HepG2 (cell line): ENCODE data around the gene TVP23A. TPM values are rescaled to one million over a fixed set of nuclear protein-coding genes. Genes with fewer than 3 reads are reported as not detected.

Experiments used
- ATAC-seq: fragments of 200-7000 bp; cut with Tn5 transposase; 3 replicates; pipeline ENCODE4 v1.9.1; 2020; ENCODE audit warnings: mild to moderate bottlenecking, moderate library complexity
- BruUV-seq: library from RNA; stranded (reverse); fragments of 400-500 nt; replicated peaks from 2 replicates; lab custom pipeline; 2021; lab: Mats Ljungman, UMichigan
- CTCF ChIA-PET: fragments of 300-600 bp; formaldehyde crosslinking; extraction: SDS; loops from one replicate; lab custom pipeline; 2021; ENCODE audit warnings: low total read pairs, inconsistent platforms, low intra/inter-chr PET ratio; lab: Yijun Ruan, JAX
- POLR2A ChIA-PET: fragments of 350-600 bp; sonication (Branson Sonifier 250); formaldehyde crosslinking; loops from one replicate; lab custom pipeline; 2020; ENCODE audit warnings: antibody characterized with exemption, inconsistent platforms; lab: Yijun Ruan, JAX
- DNase-seq: peaks from one replicate; pipeline ENCODE4 v3.0.0-alpha.2; 2015; ENCODE audit warnings: low spot score
- FAIRE-seq: peaks from 3 replicates; lab custom pipeline; 2011; peaks lifted over from hg19 to GRCh38; lab: Jason Lieb, UNC
- H2AFZ ChIP-seq: one replicate; pipeline ENCODE4 v1.6.1; 2011; ENCODE audit warnings: low read length, inconsistent platforms
- H3K27ac ChIP-seq: fragments of 300-600 bp; 3 replicates; pipeline ENCODE4 v1.8.0; 2011; ENCODE audit warnings: mixed run types, mild to moderate bottlenecking, mixed read lengths, low read length, inconsistent platforms; ENCODE audit not compliant: insufficient read depth; ENCODE audit errors: extremely low read length
- H3K27me3 ChIP-seq, 2 experiments: fragments of 200-600 bp in 1 of 2; 2 replicates in 1 of 2; 3 replicates in 1 of 2; pipeline versions ENCODE4 v1.6.0 to v1.8.0; 2011; ENCODE audit warnings: low read length in 2 of 2, mild to moderate bottlenecking in 2 of 2, moderate library complexity in 2 of 2, inconsistent platforms in 1 of 2; ENCODE audit not compliant: insufficient read depth in 2 of 2, control insufficient read depth in 1 of 2
- H3K36me3 ChIP-seq, 2 experiments: fragments of 200-600 bp in 1 of 2; replicated peaks in 1 of 2; 2 replicates in 1 of 2; 3 replicates in 1 of 2; pipeline versions ENCODE4 v1.5.1 to v1.8.0; 2011; ENCODE audit warnings: low read length in 2 of 2, inconsistent platforms in 1 of 2; ENCODE audit not compliant: insufficient read depth in 2 of 2, control insufficient read depth in 1 of 2
- H3K4me1 ChIP-seq: 2 replicates; pipeline ENCODE4 v1.5.1; 2012; ENCODE audit warnings: low read length, inconsistent platforms; ENCODE audit not compliant: insufficient read depth
- H3K4me2 ChIP-seq: 2 replicates; pipeline ENCODE4 v1.6.0; 2011; ENCODE audit warnings: low read depth, low read length, inconsistent platforms
- H3K4me3 ChIP-seq, 3 experiments: fragments of 200-600 bp in 1 of 3; sonication (generic), shearing (Covaris generic) in 1 of 3; replicated peaks in 1 of 3; 2 replicates each; pipeline ENCODE4 v1.5.1; 2011 to 2016; ENCODE audit warnings: low read length in 3 of 3, inconsistent platforms in 2 of 3, low read depth in 2 of 3, mild to moderate bottlenecking in 2 of 3, control low read depth in 1 of 3, mixed read lengths in 1 of 3; ENCODE audit not compliant: insufficient read depth in 1 of 3
- H3K79me2 ChIP-seq: one replicate; pipeline ENCODE4 v1.6.1; 2011; ENCODE audit warnings: low read length, inconsistent platforms; ENCODE audit not compliant: insufficient read depth
- H3K9ac ChIP-seq: 2 replicates; pipeline ENCODE4 v1.6.0; 2011; ENCODE audit warnings: mild to moderate bottlenecking, low read depth, low read length, inconsistent platforms; ENCODE audit not compliant: insufficient read depth
- H3K9me3 ChIP-seq: 2 replicates; pipeline ENCODE4 v1.5.1; 2012; ENCODE audit warnings: mild to moderate bottlenecking, low read length
- H4K20me1 ChIP-seq: 2 replicates; pipeline ENCODE4 v1.6.0; 2011; ENCODE audit warnings: inconsistent platforms, mild to moderate bottlenecking, low read length, moderate library complexity; ENCODE audit not compliant: insufficient read depth
- ATF4 ChIP-seq, 2 experiments: fragments of 450-650 bp in 1 of 2; sonication (generic) in 1 of 2; formaldehyde crosslinking; IDR thresholded peaks; 2 replicates each; pipeline versions ENCODE4 v1.5.0 to v1.8.0; 2020 to 2022; ENCODE audit warnings: mild to moderate bottlenecking in 1 of 2, missing genetic modification reagents in 1 of 2
- CEBPB ChIP-seq: IDR thresholded peaks from 2 replicates; pipeline ENCODE4 v1.6.1; 2011; ENCODE audit warnings: low read depth, low read length, improper control_type of control experiment, borderline replicate concordance
- NCOA5 ChIP-seq: sonication (generic); formaldehyde crosslinking; IDR thresholded peaks from 2 replicates; pipeline ENCODE4 v1.4.0; 2020; ENCODE audit warnings: missing genetic modification reagents
- RORA ChIP-seq: sonication (generic); formaldehyde crosslinking; IDR thresholded peaks from 2 replicates; pipeline ENCODE4 v1.5.0; 2020; ENCODE audit warnings: mild to moderate bottlenecking, missing genetic modification reagents, moderate library complexity
- ZBTB37 ChIP-seq: sonication (generic); formaldehyde crosslinking; IDR thresholded peaks from 2 replicates; pipeline ENCODE4 v1.4.0; 2020; ENCODE audit warnings: mild to moderate bottlenecking, missing genetic modification reagents
- ZNF337 ChIP-seq: sonication (generic); formaldehyde crosslinking; IDR thresholded peaks from 2 replicates; pipeline ENCODE4 v1.5.1; 2020; ENCODE audit warnings: missing genetic modification reagents, low read depth, mild to moderate bottlenecking, borderline replicate concordance
- ZNF350 ChIP-seq: sonication (generic); formaldehyde crosslinking; IDR thresholded peaks from 2 replicates; pipeline ENCODE4 v1.4.0; 2020; ENCODE audit warnings: mild to moderate bottlenecking, low read depth, missing genetic modification reagents, borderline replicate concordance
- WGBS: methylation state at CpG from one replicate; pipeline ENCODE4 v1.1.6; 2017; ENCODE audit warnings: low lambda C conversion rate; 5-methylcytosine and 5-hydroxymethylcytosine counted together
- in situ Hi-C: cut with HindIII; loops from 2 replicates; pipeline ENCODE4 v1.10.0; 2017; ENCODE audit warnings: low pct_unique_long_range_greater_than_20kb; ENCODE audit not compliant: extremely low pct_ligation_motif_present
- intact Hi-C: fragments of 100-400 bp; cut with micrococcal nuclease; formaldehyde crosslinking; loops from one replicate; pipeline ENCODE4 v1.10.0; 2022; ENCODE audit not compliant: unreplicated experiment
- polyA plus RNA-seq, 8 experiments: library from polyadenylated mRNA; depleted of rRNA in 3 of 8; stranded (reverse) in 7 of 8; unstranded in 1 of 8; fragments of >200 nt; fragmentation: Illumina TruSeq in 4 of 8; extraction: Trizol in 4 of 8; gene quantifications; 2 replicates each; pipeline versions ENCODE4 v1.2.1 to v1.2.3, GENCODE V29; 2011 to 2016; ENCODE audit warnings: low read depth in 4 of 8, missing spikeins in 1 of 8, mixed read lengths in 1 of 8; ENCODE audit not compliant: insufficient read depth in 1 of 8
- total RNA-seq, 5 experiments: library from RNA; depleted of rRNA; stranded (reverse); fragments of >200 nt; fragmentation: Illumina TruSeq; extraction: Trizol; gene quantifications; 2 replicates each; pipeline ENCODE4 v1.2.3, GENCODE V29; 2016; ENCODE audit warnings: low read depth in 1 of 5
- TF ChIP-seq, protein P1 (sequence below): sonication (generic); formaldehyde crosslinking; IDR thresholded peaks from 2 replicates; pipeline ENCODE4 v1.8.0; 2022; ENCODE audit warnings: mild to moderate bottlenecking, missing genetic modification reagents
- TF ChIP-seq, protein P2 (sequence below): sonication (generic); formaldehyde crosslinking; IDR thresholded peaks from 2 replicates; pipeline ENCODE4 v1.5.0; 2020; ENCODE audit warnings: mild to moderate bottlenecking, missing genetic modification reagents
- TF ChIP-seq, protein P3 (sequence below): sonication (generic); formaldehyde crosslinking; IDR thresholded peaks from 2 replicates; pipeline ENCODE4 v1.9.0; 2021; ENCODE audit warnings: mild to moderate bottlenecking, missing genetic modification reagents

Gene TVP23A
- total and polyA plus RNA-seq, 2 of the 13 experiments (the other 11 are each of a cell fraction or from before 2014, with no cell fraction given) = not detected

DNA sequence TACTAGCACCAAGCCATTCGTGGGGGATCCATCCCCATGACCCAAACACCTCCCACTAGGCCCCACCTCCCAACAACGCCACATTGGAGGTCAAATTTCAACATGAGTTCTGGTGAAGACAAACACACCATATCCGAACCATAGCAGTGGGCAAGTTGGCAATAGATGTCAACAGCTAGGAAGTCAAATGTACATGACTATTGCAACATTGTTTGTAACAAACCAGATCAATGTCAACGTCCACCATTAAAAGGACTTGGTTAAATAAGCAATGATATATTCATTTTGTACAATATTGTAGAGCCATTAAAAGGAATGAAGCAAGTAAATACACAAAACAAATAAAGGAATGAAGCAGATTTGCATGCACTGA lies 31.9 kb upstream of the TVP23A start:
- DNase-seq = no peak
- no peaks in the 10 kb centered on the region for H3K79me2 ChIP-seq
- H4K20me1 ChIP-seq = no peaks in the 10 kb centered on the region
- peaks cover 0 to 12% of the 10 kb centered on the region in 2 experiments; a peak in 2 of 5 replicates for H3K27me3 ChIP-seq
- intact Hi-C loops = no loop called here
- 2% methylated on average over 4 of the region's 4 CpGs for whole genome bisulfite sequencing
- no TSS peak for BruUV-seq
- FAIRE-seq = peak; percentile 85
- 0 out of 3 replicates have a peak, but pooled peaks have one; percentile 28 for ATAC-seq
- H3K4me2 ChIP-seq = no peak overlapping the region
- no peaks in the 10 kb centered on the region for H3K36me3 ChIP-seq
- no peak overlapping the region for H3K4me3 ChIP-seq
- H3K9me3 ChIP-seq = no peaks in the 10 kb centered on the region
- POLR2A ChIA-PET = no interaction called here
- CTCF ChIA-PET = no interaction called here
- no peak overlapping the region for H2AFZ ChIP-seq
- H3K27ac ChIP-seq = no peak overlapping the region
- H3K9ac ChIP-seq = no peak overlapping the region
- in situ Hi-C loops = no loop called here
- peaks cover 6% of the 10 kb centered on the region; the same call in 1 of the 2 replicates for H3K4me1 ChIP-seq
- no peak for TF ChIP-seq ZNF337 (CRISPR knock-in tag)
- TF ChIP-seq CEBPB = peak; percentile 82
- TF ChIP-seq, protein P1, sequence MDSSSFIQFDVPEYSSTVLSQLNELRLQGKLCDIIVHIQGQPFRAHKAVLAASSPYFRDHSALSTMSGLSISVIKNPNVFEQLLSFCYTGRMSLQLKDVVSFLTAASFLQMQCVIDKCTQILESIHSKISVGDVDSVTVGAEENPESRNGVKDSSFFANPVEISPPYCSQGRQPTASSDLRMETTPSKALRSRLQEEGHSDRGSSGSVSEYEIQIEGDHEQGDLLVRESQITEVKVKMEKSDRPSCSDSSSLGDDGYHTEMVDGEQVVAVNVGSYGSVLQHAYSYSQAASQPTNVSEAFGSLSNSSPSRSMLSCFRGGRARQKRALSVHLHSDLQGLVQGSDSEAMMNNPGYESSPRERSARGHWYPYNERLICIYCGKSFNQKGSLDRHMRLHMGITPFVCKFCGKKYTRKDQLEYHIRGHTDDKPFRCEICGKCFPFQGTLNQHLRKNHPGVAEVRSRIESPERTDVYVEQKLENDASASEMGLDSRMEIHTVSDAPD (CRISPR knock-in tag) = peak; percentile 87
- peak in 1 of 2 experiments; percentile 43; a peak in 1 of 4 replicates for TF ChIP-seq ATF4 (CRISPR knock-in tag; IDR thresholded peaks at IDR 0.05)
- no peak for TF ChIP-seq ZNF350
- TF ChIP-seq, protein P2, sequence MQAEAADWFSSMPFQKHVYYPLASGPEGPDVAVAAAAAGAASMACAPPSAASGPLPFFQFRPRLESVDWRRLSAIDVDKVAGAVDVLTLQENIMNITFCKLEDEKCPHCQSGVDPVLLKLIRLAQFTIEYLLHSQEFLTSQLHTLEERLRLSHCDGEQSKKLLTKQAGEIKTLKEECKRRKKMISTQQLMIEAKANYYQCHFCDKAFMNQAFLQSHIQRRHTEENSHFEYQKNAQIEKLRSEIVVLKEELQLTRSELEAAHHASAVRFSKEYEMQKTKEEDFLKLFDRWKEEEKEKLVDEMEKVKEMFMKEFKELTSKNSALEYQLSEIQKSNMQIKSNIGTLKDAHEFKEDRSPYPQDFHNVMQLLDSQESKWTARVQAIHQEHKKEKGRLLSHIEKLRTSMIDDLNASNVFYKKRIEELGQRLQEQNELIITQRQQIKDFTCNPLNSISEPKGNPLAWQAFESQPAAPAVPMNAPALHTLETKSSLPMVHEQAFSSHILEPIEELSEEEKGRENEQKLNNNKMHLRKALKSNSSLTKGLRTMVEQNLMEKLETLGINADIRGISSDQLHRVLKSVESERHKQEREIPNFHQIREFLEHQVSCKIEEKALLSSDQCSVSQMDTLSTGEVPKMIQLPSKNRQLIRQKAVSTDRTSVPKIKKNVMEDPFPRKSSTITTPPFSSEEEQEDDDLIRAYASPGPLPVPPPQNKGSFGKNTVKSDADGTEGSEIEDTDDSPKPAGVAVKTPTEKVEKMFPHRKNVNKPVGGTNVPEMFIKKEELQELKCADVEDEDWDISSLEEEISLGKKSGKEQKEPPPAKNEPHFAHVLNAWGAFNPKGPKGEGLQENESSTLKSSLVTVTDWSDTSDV (CRISPR knock-in tag) = no peak
- TF ChIP-seq RORA (CRISPR knock-in tag) = no peak
- TF ChIP-seq NCOA5 (CRISPR knock-in tag) = no peak
- TF ChIP-seq, protein P3, sequence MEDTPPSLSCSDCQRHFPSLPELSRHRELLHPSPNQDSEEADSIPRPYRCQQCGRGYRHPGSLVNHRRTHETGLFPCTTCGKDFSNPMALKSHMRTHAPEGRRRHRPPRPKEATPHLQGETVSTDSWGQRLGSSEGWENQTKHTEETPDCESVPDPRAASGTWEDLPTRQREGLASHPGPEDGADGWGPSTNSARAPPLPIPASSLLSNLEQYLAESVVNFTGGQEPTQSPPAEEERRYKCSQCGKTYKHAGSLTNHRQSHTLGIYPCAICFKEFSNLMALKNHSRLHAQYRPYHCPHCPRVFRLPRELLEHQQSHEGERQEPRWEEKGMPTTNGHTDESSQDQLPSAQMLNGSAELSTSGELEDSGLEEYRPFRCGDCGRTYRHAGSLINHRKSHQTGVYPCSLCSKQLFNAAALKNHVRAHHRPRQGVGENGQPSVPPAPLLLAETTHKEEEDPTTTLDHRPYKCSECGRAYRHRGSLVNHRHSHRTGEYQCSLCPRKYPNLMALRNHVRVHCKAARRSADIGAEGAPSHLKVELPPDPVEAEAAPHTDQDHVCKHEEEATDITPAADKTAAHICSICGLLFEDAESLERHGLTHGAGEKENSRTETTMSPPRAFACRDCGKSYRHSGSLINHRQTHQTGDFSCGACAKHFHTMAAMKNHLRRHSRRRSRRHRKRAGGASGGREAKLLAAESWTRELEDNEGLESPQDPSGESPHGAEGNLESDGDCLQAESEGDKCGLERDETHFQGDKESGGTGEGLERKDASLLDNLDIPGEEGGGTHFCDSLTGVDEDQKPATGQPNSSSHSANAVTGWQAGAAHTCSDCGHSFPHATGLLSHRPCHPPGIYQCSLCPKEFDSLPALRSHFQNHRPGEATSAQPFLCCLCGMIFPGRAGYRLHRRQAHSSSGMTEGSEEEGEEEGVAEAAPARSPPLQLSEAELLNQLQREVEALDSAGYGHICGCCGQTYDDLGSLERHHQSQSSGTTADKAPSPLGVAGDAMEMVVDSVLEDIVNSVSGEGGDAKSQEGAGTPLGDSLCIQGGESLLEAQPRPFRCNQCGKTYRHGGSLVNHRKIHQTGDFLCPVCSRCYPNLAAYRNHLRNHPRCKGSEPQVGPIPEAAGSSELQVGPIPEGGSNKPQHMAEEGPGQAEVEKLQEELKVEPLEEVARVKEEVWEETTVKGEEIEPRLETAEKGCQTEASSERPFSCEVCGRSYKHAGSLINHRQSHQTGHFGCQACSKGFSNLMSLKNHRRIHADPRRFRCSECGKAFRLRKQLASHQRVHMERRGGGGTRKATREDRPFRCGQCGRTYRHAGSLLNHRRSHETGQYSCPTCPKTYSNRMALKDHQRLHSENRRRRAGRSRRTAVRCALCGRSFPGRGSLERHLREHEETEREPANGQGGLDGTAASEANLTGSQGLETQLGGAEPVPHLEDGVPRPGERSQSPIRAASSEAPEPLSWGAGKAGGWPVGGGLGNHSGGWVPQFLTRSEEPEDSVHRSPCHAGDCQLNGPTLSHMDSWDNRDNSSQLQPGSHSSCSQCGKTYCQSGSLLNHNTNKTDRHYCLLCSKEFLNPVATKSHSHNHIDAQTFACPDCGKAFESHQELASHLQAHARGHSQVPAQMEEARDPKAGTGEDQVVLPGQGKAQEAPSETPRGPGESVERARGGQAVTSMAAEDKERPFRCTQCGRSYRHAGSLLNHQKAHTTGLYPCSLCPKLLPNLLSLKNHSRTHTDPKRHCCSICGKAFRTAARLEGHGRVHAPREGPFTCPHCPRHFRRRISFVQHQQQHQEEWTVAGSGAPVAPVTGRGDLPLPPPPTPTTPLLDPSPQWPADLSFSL (CRISPR knock-in tag) = no peak
- peak; percentile 92; the same call in 1 of the 2 replicates for TF ChIP-seq ZBTB37 (CRISPR knock-in tag)
